HG03575 (cell line): ENCODE measurements around the gene MEF2D.

ENCODE experiments used
- ATAC-seq: cut with Tn5 transposase; IDR thresholded peaks from one replicate; pipeline ENCODE4 v1.9.1; 2021; ENCODE audit not compliant: unreplicated experiment, insufficient number of reproducible peaks, low FRiP score; ENCODE audit errors: extremely low read depth

MEF2D gene

DNA sequence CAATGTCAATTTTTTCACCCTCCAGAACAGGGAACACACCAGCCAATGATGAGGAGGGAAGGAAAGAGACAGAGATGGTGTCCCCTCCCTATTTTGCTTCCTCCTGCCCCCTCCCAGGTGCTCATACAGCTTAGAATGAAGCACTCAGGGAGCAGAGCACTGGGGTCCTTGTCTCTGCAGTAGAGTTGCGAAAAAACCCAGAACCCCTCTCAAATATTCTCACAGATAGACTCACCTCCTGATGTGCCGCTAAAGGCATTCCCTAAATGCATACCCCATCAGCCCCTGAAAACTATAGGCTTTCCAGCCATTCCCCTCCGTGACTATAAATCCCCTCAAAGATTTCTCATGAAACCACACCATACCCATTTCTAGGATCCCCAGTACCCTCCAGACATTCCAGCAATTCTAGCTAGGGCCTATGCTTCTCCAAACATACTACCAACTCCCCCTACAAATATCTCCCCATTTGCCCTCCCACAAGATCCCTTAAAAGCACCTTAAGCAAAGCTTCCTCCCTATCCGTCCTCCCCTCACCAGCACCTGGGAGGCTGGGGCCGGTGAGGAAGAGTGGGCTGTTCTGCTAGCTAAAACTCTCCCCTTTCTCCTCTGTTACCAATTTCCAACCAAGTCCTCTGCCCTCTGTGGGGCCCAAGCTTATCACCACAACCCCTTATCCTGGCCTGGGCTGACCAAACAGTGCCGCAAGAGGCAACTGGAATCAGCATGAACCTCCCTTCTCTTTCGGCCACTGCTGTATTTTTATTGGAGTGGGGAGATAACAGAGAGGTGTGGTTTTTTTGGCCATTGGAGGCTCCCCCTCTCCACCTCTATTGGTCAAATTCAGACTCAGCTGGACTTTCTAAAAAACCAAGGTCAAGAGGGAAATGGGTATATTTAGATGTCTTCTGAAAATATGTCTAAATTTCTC lies 76.9 kb downstream of the MEF2D start:
- no peak for ATAC-seq

DNA sequence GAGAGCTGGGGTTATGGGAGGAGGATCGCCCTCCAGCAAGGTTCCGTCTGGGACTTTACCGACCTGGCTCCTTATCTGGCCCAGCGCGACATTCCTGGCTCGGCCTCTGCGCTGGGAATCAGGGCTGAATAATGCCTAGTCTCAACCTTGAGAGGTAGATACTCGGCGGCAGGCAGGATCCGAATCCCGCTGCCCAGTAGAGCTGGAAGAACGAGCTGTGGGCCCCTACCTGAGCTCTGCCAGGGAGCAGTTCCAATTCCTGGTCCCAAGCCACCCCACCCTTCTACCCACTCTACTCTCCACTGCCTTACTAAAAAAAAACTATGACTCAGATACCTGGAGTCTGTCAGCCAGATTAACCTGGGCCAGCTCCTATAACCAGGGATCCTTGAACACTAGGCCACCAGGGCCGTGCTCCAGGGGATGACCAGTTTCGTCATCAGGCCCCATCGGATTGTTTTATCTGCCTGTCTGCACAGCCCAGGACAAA lies 77.9 kb downstream of the MEF2D start:
- ATAC-seq: no peak

DNA sequence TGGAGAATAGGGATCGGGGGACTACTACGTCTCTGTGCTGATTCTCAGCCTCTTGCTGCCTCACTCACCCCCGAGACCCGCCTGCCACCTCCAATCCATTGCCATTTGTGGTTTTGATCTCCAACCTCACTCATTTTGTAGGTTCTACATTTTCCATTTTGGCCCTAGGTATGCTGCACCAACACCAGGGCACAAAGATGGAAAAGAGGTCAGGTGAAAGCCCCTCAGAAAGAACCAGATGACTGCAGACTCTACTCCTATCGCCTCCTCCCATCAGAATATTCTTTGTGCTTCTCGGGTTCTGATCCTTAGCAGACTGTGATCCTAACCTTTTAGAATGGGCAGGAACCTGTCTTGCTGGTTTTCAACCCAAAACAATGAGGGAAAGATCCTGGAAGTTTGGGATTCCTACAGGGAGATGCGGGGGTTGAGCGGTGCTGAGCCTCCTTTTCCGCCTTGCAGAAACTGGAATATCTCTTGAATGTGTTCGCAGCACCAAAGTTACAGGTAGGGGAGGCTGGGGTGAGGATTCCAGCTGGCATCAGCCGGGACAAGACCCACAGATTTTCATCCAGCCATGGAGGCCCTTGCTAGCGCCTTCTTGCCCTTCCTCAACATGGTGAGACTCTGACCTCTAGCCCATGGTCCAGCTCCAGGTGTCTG lies 78.5 kb downstream of the MEF2D start:
- ATAC-seq: no peak

DNA sequence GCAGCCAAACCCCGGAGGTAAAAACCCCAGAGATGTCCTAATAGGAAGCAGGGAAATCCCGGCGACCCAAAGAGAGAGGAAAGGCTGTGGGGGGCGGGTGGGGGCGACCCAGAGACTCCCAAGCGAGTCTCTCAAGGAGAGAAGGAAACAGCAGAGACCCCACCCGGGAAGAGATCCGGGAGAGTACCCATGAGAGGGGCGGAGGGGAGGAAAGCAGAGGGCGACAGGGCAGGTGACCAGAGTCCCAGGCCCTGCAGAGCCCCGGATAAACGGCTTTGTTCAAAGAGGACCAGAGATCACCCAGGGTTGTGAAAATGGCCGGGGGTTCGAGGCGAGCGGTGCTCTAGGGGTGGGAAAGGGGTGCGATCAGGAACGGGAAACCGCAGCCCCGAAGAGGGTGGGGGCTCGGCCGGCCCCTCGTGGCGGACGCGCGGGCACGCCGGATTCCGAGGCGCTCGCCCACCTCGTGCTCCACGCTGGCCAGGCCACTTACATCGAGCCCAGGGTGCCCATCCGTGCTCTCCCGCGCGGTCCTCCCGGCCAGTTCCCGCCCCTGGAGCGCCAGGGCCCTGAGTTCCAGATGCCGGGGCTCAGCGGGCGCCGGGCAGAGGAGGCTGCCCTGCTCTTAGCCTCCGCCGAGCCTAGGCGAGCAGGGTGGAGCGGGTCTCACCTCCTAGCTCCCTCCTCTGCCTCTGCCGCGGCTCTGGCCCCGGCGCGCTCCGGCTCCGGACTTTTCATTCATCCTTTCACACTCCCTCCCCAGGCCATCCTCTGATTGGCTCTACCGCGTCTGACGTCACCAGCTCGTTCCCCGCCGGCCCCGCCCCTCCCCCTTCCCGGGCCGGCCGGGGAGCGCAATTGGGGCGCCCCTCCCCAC lies 79.3 kb downstream of the MEF2D start:
- ATAC-seq: no peak

DNA sequence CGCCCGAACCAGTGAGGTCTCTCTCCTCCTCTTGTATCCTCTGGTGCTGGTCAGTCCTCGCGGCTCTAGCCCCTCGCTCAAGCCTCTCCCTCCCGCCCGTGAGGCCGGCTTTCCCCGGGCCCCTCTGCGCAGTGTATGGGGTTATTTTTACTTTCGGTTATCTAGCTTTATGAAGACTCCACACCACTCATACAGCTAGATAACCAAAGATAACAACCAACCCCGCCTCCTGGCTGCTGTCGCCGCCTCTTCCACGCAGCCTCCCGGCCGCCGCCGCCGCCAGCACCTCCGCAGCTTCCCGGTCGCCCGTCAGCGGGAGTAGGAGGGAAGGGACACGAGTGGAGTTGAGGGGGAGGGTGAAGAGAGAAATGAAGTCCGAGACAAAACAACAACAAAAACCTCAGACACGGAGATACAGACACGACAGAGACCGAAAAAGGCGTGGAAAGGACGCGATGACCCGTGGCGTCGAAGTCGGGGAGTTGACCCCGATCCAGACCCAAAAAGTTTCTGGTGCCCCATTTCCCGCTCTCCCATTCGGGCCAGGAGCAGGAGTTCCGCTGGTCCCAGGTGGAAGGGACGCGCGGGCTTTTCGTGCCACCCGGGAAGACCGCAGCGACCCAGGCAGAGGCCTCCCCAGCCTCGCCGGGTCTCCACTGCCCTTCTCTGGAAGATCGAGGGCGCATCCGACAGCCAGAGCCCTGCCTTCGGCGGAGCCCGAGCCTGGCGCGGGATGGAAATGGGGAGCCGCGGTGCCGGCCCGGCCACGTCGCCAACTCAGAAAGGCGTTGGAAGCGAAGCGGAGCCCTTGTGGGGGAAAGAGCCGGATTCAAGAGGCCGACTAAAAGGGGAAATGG lies 80.1 kb downstream of the MEF2D start:
- no peak for ATAC-seq

DNA sequence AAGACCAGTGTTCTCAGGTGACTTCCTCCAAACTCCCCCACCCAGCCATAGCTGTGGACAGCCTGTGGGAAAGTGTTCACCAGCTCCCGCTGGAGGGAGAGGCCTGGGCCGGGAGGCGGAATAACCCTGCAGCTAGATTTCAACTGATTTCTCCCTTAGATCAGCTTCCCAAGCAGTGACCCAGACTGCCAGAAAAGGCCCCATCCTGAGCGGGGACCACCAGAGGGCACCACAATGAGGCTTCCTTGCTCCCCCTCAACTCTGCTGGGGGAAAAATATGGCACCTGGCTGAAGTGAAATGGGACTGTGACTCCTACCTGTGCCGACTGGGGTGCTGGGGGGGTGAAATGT lies 80.7 kb downstream of the MEF2D start:
- ATAC-seq: no peak

DNA sequence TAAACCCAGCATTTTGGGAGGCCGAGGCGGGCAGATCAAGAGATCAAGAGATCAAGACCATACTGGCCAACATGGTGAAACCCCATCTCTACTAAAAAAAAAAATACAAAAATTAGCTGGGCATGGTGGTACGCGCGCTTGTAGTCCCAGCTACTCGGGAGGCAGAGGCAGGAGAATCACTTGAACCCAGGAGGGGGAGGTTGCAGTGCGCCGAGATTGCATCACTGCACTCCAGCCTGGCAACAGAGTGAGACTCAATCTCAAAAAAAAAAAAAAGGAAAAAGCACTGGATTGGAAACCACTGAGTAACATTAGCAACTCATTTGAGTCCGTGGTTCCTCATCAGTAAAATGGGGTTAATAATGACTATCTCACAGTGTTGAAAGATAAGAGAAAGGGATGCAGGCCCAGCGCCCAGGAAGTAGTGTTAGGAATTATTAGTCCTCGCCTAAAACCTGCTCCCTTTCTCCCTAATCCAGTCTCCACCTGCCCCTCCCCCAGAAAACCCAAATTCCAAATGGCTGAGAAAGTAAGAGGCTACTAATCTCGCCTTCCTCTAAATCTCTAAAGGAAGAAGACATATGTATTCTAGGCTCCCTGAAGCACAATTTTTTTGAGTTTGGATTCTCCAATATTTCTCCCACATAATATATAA lies 82.0 kb downstream of the MEF2D start:
- no peak for ATAC-seq

DNA sequence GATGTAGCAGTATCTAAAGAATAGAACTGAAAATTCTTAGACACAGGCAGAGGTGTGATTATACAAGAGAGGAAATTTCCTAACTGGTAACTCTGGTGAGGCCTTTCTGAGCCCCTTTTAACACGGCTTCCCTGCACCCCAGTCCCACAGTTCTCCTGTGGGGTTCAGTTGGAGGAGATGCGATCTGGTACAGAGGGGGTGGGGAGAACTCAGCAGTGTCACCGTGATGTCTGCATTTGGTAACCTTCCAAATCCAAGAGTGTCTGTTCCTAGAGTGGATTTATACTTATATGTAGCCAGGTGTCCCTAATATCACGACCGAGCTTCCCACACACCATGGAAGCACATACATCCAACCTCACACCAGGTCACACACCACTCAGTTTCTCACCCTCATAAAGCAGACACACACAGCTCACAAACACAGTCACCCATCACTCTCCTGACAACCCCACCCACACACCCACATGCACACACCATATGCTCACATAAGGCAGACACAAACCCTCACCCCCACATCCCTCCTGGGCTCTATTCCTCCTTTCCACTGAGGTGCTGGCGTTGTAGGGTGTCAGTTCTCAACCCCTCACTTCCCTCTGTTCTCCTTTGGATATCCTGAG lies 83.1 kb downstream of the MEF2D start:
- ATAC-seq: no peak

DNA sequence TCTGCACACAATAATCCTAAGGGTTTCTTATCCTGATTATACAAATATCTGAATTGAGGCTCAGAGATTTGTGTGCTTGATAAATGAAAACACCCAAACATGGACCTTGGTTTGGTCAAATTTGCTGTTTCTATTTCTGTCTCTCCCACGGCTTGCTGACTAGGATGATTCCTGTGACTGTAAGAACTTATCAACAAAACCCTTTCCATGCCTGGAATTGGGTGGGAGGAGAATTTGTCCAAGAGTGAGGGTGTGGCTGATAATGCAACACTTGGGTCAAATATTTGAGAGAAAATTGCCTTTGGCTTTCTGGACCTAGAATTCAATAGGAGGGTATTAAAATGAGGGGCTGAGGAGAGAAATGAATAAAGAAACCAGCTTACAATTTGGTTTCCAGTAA lies 83.6 kb downstream of the MEF2D start:
- no peak for ATAC-seq

DNA sequence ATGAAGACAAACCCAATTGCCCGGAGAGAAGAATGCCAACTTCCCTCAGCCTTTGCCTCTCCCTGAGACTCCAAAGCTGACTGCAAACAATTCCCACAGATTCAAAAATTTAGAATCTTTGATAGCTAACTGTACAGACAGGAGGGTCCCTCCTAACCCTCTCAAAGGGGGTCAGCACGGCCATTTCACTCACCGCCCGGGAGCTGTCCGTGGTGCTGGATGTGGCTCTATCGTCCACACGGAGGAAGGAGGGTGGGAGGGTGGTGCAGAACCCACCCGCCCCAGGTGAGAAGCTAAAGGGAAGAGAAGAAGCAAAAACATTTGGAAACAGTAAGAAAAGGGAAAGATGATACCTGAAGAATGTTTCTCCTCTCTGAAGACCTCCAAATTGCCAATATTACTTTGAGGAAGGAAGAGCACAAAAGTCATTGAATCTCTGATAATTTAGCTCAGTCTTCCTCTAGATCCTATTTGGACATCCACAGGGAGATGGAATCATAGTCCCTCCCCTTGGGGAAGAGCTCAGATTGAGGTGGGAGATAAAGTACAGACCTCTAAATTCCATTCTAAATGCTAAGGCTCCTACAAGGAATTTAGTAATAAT lies 86.0 kb downstream of the MEF2D start:
- no peak for ATAC-seq
